ENCODE data around the gene MRPL20.
A peak's percentile ranks its signal among the peaks of the same experiment; 100 is the strongest.

MRPL20 gene

DNA sequence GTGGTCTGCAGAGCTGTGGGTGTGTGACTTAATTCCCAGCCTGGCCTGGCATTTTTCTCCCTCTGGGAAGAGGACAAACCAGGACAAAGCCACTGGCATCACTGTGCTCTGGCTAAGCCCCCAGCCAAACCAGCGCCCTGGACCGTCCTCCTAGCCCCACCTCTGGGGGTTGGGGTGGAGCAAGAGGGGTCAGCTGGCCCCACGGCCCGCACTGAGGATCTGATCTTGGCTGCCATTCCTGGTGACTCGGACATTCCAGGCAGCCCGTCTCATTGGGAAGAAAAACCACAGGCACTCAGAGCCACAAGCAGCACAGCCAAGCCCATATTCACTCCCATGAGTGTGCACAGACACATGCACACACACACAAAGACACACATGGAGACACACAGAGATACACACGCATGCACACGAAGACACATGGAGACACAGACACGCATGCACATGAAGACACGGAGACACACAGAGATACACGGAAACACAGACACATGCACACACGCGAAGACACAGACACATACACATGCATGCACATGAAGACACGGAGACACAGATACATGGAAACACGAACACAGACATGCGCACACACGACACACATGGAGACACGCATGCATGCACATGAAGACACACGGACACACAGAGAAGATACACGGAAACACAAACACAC, 46.5 kb downstream of the MRPL20 start:
- peak; percentile 65 for DNase-seq (ENCODE audit: low spot score)
- peak overlapping the region; percentile 54 for H3K27ac ChIP-seq
- TF ChIP-seq, protein P1, sequence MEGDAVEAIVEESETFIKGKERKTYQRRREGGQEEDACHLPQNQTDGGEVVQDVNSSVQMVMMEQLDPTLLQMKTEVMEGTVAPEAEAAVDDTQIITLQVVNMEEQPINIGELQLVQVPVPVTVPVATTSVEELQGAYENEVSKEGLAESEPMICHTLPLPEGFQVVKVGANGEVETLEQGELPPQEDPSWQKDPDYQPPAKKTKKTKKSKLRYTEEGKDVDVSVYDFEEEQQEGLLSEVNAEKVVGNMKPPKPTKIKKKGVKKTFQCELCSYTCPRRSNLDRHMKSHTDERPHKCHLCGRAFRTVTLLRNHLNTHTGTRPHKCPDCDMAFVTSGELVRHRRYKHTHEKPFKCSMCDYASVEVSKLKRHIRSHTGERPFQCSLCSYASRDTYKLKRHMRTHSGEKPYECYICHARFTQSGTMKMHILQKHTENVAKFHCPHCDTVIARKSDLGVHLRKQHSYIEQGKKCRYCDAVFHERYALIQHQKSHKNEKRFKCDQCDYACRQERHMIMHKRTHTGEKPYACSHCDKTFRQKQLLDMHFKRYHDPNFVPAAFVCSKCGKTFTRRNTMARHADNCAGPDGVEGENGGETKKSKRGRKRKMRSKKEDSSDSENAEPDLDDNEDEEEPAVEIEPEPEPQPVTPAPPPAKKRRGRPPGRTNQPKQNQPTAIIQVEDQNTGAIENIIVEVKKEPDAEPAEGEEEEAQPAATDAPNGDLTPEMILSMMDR (conservative IDR thresholded peaks at IDR 0.05; ENCODE audit: low read depth), result no peak
- CTCF ChIA-PET, result no interaction called here
- POLR2A ChIA-PET (ENCODE audit: low non-redundant PET), result no interaction called here

DNA sequence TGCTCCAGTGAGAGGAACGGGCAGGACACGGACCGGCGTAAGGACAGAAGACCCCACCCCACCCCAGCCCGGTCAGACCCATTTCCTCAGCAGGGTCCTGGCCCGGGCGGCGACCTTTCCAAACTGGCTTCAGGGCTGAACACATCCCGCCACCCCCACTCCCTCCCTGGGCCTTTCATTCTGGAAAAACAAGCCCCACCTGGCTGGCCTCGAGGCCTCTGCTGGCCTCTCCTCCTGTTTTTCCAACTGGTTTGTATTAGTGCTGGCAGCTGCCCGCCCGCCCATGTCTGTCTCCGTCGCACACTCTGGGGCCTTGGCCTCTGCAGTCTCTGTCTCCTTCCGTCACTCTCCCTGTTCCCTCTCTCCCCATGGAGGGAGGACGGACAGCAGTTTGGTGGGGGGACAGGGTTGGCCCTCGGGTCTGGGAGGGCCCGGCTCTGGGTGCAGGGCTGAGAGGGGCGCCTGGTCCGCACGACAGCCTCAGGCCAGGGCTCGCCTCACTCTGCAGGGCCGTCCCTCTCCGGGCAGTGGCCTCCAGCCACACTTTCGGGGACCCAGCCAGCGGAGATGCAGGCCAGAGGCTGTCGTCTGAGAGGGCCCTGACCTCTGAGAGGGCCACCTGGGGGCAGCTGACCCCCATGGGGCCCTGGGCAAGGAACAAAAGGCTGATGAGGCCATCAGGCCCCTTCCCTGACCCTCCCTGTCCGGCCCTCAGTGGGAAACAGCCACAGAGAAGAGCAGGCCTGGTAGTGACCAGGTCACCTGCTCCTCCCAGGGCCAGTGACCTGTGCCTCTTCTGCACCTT, 47.2 kb downstream of the MRPL20 start:
- no peak for DNase-seq (ENCODE audit: low spot score)

DNA sequence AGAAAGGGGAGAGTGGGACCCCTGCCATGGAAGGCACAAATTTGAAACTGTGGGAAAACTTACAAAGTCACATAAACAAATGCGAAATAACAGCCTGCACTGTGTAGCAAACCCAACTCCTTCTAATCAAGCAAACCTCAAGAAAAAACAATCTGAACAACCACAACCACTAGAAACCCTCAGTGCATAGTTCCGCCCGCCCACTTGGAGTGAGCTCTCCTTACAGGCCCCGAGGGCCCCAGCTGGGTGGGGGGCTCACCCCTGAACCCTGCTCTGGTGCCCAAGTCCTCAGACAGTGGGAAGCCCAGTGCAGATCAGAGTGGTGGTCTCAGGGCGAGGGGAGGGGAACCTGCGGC, 47.8 kb downstream of the MRPL20 start:
- ChIA-PET CTCF (no interaction called here), POLR2A (ENCODE audit: low non-redundant PET) (no interaction called here)
- peak overlapping the region; percentile 11; the same call in 1 of the 2 replicates for H3K27ac ChIP-seq
- DNase-seq (ENCODE audit: low spot score), result no peak
- TF ChIP-seq, protein P1 (conservative IDR thresholded peaks at IDR 0.05; ENCODE audit: low read depth), result no peak

More for the DNA sequence above, 47.2 kb downstream of the MRPL20 start:
- CTCF ChIA-PET, result no interaction called here
- peak overlapping the region; percentile 54 for H3K27ac ChIP-seq
- TF ChIP-seq, protein P1 (conservative IDR thresholded peaks at IDR 0.05; ENCODE audit: low read depth), result no peak
- POLR2A ChIA-PET (ENCODE audit: low non-redundant PET), result no interaction called here

DNA sequence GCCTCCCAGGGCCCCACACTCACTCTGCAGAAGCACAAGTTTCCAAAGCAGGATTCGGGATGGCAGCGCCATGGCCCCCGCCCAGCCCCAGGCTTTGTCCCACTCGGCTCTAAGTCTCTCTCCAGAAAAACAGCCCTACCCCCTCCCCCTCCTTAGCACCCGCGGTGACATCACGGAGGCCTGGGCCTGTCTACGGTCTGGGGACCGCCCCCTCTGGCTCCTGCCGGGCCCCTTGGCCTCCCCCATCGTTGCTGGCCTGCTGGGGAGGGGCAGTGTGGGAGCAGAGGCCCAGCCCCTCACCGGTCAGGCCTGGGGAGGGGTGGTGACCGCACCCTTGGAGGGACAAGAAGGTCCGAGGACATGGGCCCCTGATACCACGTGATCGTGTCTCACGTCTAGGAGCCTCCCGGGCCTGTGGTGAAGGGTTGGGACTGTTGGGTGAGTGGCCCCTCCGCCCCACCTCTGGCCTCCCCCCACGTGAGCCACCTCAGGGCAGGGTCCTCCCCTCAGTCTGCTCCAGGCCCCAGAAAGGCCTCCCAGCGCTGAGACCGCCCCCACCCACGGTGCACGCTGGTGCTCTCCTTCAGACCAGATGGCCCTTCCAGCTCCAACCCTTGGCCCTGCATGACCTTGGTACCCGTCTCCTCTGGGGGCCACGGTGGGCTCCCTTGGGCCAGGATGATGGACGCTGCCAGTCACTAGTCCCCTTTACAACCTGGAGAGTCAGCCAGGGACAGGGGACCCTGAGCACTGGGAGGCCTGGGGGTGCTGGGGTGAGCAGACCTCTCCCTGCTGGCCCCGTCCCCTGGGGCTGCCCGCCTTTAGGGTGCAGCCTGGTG, 48.4 kb downstream of the MRPL20 start, which contains the start of gene MXRA8:
TSS of gene MXRA8 (minus strand) at position 123 of the 839 bp plus-strand sequence. CDS start at position 72, 51 bp downstream.
- peak within 1 kb of the TSS; percentile 55 for H3K27ac ChIP-seq
- CTCF ChIA-PET, result interaction anchor here (0.6 kb wide), 1 partner anchor 19 kb away, joined by 7 read pairs; no protein-coding TSS in a partner anchor
- no peak for DNase-seq (ENCODE audit: low spot score)
- TF ChIP-seq, protein P1 (conservative IDR thresholded peaks at IDR 0.05; ENCODE audit: low read depth), result no peak
- POLR2A ChIA-PET (ENCODE audit: low non-redundant PET), result no interaction called here

DNA sequence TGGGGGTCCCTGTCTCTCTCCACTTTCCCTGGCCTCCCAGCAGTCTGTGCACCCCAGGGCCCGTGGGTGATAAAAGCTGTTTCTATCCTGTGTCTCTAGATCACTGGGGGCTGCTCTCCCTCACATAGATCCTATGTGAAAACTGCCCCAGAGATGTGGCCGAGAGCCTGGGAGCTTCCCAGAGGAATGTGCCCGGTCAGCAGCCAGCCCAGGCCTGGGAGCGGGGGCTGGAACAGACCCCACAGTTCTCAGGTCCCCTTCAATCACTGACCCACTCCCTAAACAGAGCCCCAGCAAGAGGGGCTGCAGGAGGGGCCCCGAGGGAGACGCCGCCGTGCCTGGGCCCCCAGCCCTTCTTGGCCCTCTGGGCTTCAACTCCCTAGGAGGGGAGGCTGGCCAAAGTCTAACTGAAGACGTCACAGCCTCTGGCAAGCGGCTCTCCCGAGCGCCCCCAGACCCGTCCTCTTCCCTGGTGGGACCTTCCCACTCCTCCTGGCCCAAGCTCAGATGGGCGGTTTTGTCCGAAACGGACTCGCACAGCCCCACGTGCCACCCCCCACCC, 49.1 kb downstream of the MRPL20 start:
- TF ChIP-seq, protein P1 (conservative IDR thresholded peaks at IDR 0.05; ENCODE audit: low read depth), result no peak
- ChIA-PET POLR2A (ENCODE audit: low non-redundant PET) (no interaction called here), CTCF (interaction anchor here (0.6 kb wide), 1 partner anchor 20 kb away, joined by 7 read pairs; no protein-coding TSS in a partner anchor)
- H3K27ac ChIP-seq, result peak overlapping the region; percentile 55
- no peak for DNase-seq (ENCODE audit: low spot score)

Data from RWPE1 (cell line).